Activated CD8-positive, alpha-beta memory T cell treated with anti-CD3 and anti-CD28 coated beads, Interleukin-2, amount 50 U/mL, for 1 hour (primary cell): ENCODE measurements around the gene ITGAE.
A peak's percentile ranks its signal among the peaks of the same experiment; 100 is the strongest.
"Not testable (repeated sequence)": the region's sequence is repeated elsewhere in the genome, so short reads cannot be mapped to it uniquely, and the experiment has no call there.

Experiments used
- DNase-seq: peaks from one replicate; pipeline ENCODE4 v3.0.0-alpha.2; 2020; ENCODE audit errors: extremely low read depth

ITGAE gene

DNA sequence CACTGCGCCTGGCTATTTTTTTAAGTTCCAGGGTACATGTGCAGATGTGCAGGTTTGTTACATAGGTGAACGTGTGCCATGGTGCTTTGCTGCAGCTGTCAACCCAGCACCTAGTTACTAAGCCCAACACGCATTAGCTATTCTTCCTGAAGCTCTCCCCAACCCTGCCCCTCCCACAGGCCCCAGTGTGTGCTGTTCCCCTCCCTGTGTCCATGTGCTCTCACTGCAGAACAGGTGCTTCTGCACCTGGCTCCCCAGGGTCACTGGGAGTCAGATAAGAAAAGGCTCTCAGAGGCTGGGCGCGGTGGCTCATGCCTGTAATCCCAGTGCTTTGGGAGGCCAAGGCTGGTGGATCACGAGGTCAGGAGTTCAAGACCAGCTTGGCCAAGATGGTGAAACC, 71.1 kb downstream of the ITGAE start:
- DNase-seq: no peak

GRCh38 chr17:3728099-3728498, 72.9 kb downstream of the ITGAE start:
- DNase-seq: not testable (repeated sequence)

DNA sequence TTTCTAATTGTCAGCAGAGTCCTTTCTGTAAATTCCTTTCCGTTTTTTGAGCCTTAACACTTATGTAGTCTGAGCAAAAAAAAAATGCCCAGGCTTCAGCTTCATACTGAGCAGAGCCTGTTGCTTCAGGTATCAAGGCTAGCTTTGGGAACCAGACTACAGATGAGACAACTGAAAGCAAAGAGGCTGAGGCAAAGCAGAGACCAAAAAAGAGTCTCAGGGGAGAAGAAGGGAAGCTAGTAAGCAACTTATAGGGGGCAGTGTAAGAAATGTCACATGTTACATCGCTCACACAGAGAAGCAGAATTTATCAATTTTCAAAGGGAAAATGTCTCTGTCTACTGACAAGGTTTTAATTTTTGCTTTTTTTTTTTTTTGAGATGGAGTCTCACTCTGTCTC, 73.9 kb downstream of the ITGAE start:
- DNase-seq: no peak

- no peak for DNase-seq
These were observed 76.5 kb downstream of the ITGAE start for GRCh38 chr17:3724378-3725077.

DNA sequence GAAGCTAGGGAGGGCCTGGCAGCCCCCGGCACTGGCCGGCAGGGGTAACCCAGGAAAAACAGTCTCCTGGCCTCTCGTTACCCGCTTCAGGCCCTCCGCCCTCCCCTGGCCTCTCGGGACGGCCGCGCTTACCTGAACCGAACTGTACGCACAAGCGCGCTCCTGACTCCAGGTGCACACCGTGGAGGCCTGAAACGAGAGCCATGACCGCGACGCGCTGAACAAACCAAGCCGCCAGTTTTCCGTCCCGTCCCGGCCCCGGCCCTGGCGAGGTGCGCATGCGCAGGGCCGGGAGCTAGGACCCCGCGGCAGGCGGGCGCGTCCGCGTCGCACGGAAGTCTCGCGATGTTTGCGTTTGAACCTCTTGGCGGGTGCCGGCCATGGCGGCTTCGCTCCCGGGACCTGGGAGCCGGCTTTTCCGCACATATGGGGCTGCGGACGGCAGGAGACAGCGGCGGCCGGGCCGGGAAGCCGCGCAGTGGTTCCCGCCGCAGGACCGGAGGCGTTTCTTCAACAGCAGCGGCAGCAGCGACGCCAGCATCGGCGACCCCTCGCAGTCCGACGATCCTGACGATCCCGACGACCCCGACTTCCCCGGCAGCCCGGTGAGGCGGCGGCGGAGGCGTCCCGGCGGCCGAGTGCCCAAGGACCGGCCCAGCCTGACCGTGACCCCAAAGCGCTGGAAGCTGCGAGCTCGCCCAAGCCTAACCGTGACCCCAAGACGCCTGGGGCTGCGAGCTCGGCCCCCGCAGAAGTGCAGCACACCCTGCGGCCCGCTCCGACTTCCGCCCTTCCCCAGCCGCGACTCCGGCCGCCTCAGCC, 77.2 kb downstream of the ITGAE start, which contains the start of gene HASPIN:
TSS of gene HASPIN (plus strand) at position 348 of the 822 bp plus-strand sequence. CDS start at position 381, 33 bp downstream.
- peak; percentile 68 for DNase-seq

DNA sequence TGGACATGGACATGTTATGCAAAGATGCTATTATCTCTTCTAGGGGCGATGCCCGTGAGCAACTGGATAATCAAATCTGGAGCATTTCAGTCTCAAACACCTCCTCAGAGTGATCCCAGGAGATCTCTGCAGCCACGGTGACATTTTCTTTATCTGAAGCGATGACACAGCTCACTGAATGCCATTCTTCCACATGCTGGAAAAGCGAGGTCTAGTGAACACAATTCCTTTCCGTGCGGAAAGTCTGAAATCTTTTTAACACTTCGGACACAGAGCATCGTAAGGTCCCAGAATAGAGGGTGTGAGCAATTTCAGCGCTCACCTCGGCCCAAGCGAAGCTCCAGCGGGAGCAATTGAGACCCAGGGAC, 77.8 kb downstream of the ITGAE start:
- no peak for DNase-seq

DNA sequence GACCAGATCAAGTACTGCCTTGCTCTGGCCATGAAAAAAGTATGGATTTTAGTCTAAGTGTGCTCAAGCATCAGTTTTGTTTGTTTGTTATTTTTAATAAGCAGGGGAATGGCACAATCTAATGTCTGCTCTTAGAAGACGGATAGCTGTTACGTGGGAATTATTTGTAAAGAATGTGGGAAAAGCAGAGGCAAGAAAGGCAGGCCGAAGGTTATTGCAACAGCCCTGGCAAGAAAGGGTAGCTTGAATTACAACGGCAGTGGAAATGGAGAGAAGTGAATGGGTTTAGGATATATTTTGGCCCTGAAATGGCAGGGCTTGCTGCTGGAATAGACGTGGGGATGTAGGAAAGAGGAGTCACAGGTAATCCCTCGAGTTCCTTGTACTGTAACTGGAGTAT, 78.3 kb downstream of the ITGAE start:
- DNase-seq: no peak

DNA sequence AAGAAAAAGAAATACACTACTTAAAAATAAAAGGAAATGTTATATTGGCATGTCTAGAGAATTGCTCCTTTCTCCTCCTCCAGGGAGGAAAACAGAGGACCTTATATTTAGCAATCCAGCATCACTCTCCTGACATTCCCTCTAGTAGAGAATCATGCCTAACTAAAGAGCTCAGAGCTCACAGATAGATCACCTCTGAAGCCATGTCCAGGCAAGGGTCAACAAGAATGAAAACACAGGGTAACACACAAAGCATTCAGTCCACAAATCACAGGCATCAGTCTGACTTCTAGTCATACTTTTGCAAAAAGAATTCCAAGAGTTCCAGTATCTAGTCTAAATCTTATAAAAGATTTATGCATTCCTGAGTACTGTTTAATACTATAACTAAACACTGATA, 81.7 kb downstream of the ITGAE start:
- no peak for DNase-seq

DNA sequence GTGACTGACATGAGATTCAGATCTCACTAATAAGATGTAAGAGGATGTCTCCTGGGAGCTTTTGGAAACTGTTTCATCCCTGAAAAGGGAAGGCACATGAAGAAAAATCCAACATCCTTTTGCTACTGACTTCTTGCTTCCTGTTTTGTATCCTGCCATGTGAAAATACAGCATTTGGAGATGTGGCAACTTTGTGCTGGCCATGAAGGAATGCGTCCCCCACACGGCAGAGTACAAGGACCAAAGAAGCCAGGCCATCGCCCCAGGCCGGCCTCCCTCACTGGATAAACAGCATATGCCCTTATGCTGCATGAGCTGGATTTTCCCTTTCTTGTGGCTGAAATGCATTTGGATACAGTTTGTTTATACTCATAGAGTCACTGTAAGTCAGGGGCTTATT, 82.8 kb downstream of the ITGAE start:
- DNase-seq: no peak

DNA sequence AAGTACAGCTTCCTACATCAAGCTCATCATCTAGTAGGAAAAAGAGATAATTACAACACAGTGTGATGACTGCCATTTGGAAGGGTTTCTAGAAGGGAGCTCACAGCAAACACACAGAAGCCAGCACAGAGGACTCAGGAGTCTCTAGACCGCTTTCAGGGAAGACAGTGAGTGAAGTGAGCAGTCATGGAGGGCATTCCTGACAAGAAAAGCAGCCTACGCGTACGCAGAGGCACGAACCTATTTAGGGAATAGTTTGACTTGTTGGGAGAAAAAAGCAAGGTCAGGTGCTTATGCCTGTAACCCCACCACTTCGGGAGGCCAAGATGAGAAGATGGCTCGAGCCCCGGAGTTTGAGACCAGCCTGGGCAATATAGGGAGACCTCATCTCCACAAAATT, 85.7 kb downstream of the ITGAE start:
- DNase-seq: no peak

- no peak for DNase-seq
These were observed 88.1 kb downstream of the ITGAE start for GRCh38 chr17:3712811-3713463.

DNA sequence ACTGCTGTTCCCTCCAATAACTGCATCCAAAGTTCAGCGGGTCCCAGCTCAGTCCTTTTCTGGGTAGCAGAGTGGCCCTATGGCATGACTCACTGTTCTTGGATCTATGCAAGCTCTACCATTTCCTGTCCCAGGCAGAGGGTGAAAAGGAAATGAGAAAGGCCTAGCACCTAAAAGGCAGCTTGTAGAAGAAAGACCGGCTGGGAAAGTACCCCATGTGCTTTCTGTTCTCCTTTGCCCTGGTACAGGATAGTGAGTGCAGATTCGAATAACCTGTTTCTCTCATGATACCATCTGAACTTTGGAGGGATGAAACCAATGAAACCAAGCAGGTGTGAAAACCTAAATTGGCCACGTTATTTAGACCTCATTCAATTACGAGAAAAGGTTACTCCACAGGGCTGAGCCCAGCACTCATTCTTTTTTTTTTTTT, 90.0 kb downstream of the ITGAE start:
- DNase-seq: peak; percentile 56

DNA sequence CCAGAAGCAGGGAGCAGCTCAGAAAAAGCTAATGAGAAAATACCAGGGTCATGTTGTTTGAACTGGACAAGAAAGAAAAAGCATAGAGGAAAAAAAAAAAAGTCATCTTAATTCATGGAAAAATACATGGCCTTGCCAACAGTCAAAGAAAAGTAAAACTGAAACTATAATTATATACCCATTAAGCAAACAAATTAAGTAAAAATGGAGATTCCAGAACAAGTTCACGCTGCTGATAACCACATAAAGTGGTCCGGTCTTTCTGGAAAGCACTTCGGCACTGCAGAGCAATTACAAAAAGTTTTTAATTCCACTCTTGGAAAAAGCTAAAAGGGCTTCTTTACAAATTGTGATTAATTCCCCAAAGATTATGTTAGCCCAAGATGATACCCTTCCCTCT, 92.6 kb downstream of the ITGAE start:
- no peak for DNase-seq

DNA sequence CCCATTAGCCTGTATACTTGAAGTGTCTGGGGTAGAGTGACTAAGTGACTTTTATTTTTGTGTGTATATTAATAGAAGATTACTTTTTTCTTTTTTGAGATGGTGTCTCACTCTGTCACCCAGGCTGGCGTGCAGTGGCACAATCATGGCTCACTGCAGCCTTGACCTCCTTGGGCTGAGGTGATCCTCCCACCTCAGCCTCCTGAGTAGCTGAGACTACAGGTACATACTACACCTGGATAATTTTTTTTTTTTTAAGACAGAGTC, 95.3 kb downstream of the ITGAE start:
- not testable (repeated sequence) for DNase-seq

GRCh38 chr17:3704931-3705717, 95.9 kb downstream of the ITGAE start:
- no peak for DNase-seq

DNA sequence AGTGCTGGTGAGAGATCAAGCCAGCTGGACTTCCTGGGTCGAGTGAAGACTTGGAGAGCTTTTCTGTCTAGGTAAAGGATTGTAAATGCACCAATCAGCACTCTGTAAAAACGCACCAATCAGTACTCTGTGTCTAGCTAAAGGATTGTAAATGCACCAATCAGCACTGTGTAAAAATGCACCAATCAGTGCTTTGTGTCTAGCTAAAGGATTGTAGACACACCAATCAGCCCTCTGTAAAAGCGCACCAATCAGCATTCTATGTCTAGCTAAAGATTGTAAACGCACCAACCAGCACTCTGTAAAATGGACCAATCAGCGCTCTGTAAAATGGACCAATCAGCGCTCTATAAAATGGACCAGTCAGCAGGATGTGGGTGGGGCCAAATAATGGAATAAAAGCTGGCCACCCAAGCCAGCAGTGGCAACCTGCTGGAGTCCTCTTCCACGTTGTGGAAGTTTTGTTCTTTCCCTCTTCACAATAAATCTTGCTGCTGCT, 98.9 kb downstream of the ITGAE start:
- DNase-seq: not testable (repeated sequence)

DNA sequence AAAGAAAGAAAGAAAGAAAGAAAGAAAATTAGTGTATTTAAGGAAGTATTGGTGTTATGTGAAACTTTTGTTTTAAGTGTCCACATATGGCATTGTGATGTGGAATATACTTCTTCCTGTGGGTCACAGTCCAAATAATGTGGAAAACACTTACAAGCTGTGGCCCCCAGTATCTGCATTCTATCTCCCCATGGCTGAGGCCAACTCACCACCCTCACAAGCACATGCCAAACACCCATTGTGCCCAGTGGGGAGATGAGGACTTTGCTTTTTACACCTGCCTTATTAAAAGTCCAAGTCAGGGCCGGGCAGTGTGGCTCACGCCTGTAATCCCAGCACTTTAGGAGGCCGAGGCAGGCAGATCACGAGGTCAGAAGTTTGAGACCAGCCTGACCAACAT, 101.0 kb downstream of the ITGAE start:
- DNase-seq: no peak

DNA sequence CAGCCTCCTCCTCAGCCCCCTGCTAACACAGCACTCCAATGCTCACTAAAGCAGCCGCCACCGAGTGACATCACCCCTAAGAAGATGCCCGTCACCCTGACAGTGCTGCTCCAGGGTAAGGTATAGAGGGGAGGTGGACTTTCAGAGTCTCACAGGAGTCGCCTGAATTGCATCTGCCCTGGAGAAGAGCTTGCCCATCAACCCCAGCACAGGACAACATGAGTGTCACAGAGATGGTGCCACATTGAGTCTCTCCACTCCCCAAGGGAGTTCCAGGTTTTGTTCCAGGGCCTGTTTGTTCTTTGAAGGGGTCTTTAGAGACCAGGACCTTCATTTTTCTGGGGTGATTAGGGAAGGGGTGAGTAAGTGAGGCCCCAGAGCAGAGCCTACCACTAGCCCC, 102.8 kb downstream of the ITGAE start:
- DNase-seq: no peak

- DNase-seq: no peak
These were observed 103.9 kb downstream of the ITGAE start for GRCh38 chr17:3697103-3697476.

- no peak for DNase-seq
These were observed 105.1 kb downstream of the ITGAE start, which contains the start of gene P2RX5 for GRCh38 chr17:3695723-3696411. P2RX5 (minus strand) TSS chr17:3696155; CDS start chr17:3696005, 150 bp downstream.

- DNase-seq: no peak
These were observed 105.8 kb downstream of the ITGAE start for GRCh38 chr17:3695129-3695722.
